ENCODE results near the gene C18orf63.
"Not testable (repeated sequence)": the region's sequence is repeated elsewhere in the genome, so short reads cannot be mapped to it uniquely, and the experiment has no call there.

The C18orf63 gene

DNA sequence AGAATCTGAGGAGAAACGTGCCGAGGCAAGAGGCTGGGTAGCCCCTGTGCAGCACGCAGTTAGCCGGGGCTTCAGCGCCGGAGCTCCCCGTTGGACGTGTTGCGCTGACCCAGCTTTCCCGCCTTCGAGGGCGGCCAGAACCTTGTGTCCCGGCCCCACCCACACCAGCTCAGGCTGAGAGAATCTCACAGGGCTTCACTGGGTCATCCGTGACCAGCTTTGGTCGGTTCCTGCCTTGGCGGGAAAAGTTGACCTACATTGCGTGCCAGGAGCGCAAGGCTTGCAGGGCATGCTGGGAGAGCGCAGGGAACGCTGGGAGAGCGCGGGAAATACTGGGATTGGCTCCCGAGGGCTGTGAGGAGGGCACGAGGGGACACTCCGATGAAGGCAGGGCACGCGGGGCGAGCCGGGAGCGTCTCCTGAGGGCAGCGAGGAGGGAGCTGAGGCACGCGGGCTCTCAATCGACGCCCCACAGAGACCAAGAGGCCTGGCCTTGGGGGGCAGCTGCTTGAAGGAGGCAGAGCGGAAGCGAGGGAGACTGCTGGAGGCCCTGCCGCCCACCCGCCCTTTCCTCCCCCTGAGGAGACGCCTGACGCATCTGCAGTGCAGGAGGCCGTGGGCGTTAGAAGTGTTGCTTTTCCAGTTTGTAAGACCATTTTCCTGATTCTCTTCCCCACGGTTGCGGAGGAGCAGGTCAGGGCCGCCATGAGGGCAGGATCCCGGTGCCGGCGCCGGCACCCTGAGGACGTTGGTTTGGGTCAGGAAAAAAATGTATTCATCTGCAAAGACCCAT is at the start of gene C18orf63:
Gene C18orf63 (plus strand): TSS at position 376 of the 793 bp plus-strand sequence. CDS start 2,027 bp downstream, outside the sequence.
- no peak for DNase-seq

- no peak for DNase-seq
Observed at GRCh38 chr18:74266161-74266560, 49.5 kb upstream of the C18orf63 start.

- no peak for DNase-seq
Observed at GRCh38 chr18:74268175-74268574, 47.5 kb upstream of the C18orf63 start.

DNA sequence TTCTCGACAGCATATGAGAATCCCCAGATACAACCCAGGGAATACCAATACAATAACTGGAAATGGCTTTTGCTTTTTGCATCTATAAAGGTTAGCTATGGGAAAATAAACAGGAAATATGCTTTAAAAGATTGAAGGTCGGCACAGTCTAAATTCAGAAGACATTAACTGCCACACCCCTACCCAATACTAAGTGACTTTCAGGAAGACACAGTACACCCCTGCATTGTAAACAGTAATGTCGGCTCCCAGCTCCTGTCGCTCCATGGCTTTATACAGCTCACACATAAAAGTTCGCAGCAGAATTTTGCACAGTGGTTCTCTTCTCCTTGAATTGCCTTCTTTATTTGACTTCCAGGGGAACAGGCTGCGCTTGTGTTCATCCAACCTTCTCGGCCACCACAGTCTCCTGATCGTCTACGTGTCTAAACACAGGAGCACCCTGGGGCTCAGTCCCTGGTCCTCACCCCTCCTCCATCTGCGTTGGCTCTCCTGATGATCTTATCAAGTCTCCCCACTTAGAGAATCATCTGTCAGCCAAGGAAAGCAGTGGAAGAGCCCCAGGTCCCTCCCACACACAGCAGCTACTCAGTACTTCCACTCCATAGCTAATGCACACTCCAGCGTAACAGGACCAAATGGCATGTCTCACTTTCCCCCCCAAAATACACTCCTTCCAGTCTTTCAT is 46.6 kb upstream of the C18orf63 start:
- DNase-seq, result no peak

DNA sequence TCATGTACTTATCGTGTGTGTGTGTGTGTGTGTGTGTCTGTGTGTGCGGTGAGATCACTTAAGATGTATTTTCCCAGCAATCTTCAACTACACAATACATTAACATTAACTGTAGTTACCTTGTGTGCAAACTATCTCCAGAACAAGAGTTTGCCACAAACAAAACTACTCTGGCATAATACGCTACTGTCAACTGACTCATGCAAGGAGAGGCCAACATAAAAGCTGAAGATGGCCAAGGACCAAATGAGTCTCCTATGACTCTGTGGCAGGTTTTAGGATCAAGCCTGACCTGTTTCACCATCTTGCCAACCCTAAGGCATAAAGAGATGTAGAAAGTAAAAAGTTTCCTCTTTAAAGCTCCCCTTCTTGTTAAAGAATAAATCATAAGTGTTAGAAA is 44.0 kb upstream of the C18orf63 start:
- DNase-seq, result no peak

GRCh38 chr18:74273394-74273793 is 42.2 kb upstream of the C18orf63 start:
- no peak for DNase-seq

GRCh38 chr18:74274700-74275099 is 40.9 kb upstream of the C18orf63 start:
- no peak for DNase-seq

DNA sequence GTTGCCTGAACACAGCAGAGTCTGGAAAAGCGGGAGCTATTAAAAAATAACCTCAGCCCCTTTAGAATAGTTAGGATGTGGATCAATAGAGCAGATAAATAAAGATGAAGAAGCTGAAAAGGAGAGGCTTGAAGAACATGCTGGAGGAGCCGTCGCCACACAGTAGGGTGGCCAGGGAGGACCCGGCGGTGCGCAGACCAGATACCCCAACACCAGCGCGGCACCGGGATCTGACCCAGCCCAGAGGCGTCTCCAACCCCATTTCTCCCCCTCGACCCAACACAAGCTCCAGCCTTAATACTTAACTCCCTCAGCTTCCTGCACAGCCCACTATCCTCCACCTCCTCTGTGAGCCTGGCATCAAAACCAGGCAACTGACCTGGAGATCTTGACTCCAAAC is 39.9 kb upstream of the C18orf63 start:
- DNase-seq, result no peak

DNA sequence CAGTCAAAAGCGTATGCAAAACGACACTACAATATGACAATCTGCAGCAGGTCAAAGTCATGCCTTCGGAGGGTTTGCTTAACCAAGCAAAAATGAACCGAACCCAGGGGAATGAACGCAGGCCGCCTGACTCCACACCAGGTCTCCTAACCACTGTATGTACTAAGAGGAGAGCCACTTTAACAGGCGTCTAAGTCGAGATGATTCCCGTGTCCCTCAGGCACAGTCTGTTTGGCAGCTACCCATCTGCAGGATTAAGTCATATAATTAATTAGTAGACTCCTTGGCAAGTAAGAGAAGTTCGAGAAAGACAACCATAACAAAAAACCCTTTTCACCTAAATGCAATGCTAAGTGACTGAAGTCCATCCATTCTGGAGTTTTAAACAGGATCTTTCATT is 39.0 kb upstream of the C18orf63 start:
- DNase-seq, result no peak

GRCh38 chr18:74277296-74277695 is 38.3 kb upstream of the C18orf63 start:
- DNase-seq, result no peak

DNA sequence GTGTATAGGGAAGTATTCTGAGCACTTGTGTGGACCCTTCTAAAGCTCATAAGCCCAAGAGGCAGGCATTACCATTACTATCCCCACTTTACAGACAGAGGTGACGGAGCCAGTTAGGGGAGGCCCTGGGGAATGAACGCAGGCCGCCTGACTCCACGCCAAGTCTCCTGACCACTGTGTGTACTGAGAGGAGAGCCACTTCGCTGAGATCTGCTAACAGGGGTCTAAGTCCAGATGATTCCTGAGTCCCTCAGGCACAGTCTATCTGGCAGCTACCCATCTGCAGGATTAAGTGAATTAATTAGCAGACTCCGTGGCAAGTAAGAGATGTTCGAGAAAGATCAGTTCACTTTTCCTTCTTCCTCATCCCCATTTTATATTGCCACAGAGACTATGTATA is 37.6 kb upstream of the C18orf63 start:
- no peak for DNase-seq

DNA sequence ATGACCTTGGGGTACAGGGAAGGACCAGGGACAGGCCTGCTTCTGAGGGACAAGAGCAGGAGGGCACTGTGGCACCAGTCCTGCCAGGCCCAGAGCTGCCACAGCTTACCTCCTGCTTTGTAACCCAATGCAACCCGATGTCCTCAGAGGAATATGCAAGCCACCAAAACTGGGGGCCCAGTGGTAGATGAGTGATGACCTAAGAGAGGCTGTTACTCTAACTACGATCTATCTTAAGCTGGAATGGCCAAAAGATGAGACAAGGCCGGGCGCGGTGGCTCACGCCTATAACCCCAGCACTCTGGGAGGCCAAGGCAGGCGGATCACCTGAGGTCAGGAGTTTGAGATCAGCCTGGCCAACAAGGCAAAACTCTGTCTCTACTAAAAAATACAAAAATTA is 36.7 kb upstream of the C18orf63 start:
- DNase-seq, result no peak

- DNase-seq, result no peak
Observed at GRCh38 chr18:74281011-74281979, 34.3 kb upstream of the C18orf63 start.

GRCh38 chr18:74281980-74282754 is 33.5 kb upstream of the C18orf63 start:
- DNase-seq, result no peak

GRCh38 chr18:74282755-74283554 is 32.7 kb upstream of the C18orf63 start:
- DNase-seq, result no peak

DNA sequence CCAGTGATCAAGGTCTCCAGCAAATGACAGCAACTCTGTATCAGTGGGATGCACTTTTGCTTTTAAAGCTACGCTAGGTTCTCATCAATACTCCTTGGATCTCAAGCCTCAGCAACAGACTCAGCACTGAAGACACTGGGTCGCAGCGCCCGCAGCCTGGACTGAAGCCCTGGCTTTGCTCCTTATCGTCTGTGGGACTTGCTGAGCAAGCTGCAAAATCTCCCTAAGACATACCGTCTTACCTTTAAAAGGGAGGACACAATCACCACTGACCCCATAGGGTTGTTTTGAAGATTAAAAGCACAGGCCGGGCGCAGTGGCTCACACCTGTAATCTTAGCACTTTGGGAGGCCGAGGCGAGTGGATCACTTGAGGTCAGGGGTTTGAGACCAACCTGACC is 32.0 kb upstream of the C18orf63 start:
- DNase-seq, result no peak

DNA sequence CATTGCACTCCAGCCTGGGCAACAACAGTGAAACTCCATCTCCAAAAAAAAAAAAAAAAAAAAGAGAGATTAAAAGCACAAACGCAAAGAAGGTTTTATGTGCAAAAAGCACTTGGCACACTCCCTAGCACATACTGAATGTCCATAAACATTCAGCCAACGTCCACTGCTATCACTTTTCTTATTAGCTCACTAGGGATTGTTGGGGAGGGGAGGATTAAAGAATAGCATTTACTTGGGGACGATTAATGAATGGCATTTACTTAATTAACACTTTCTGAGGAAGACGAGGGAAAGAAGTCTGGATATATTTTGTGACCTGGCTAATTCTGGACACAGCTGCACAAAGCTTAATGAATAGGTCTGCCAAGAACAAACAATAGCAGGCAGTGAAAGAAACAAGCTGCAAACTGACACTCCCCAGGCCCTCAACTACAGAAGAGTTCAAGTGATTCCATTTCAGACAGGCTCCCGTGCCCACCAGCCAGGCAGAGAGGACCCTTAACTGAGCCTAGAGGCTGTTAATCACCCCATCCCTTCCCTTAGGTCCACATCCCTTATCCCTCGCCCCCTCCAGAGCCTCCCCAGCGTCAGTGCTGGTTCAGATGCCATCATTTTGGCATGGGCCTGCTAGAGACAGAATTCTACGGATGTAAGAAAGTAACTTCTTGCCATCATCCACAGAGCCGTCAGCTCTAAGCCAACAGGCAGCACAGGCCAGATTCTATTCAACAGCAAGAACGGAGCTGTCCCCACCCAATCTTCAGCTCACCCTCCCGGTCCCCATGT is 31.3 kb upstream of the C18orf63 start:
- DNase-seq, result no peak

- no peak for DNase-seq
Observed at GRCh38 chr18:74284980-74285355, 30.7 kb upstream of the C18orf63 start.

DNA sequence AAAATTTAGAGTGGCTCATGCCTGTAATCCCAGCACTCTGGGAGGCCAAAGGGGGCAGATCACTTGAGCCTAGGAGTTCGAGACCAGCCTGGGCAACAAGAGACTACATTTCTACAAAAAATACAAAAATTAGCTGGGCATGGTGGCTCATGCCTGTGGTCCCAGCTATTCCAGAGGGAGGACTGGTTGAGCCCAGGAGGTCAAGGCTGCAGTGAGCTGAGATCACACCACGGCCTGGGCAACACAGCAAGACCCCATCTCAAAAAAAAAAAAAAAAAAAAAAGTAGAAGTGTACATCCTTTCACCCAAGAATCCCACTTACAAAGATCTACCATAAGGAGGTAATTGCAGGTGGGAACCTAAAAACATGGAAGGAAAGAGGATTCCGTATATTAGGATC is 30.1 kb upstream of the C18orf63 start:
- not testable (repeated sequence) for DNase-seq

DNA sequence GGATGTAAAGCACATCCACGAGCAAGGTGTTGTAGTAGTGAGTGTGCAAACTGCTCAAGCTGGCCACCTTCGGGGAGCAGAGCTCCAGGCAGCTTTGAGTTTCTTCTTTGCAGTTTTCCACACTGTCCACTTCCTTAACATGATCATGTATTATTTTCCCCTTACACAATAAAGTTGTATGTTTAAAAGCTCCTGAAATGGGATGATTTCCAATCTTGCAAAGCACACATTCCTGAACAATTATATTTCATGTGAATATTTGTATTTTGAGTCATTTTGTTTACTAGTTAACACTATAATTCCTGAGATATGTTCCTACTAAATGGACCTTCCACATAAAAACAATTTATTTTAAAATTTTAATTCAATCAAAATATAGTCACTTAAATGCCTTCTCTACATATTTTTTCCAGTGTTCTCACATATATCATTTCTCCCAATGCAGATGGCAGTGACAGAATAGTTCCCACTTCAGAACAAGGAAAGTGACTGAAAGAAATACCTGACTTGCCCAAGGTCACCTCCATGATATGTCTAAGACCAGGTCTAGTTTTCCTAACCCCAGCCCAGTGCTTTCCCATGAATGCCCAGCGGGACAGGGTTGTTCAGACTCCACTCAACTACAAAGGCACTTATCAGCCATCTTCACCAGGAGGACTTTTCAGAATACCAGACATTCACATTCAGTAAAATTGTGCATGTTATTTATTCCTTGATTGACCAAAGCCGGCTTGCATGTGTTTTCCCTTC is 29.4 kb upstream of the C18orf63 start:
- DNase-seq, result no peak

Data from activated T-cell treated with anti-CD3 and anti-CD28 coated beads for 4 hours (primary cell).